ENCODE data around the gene NTM.
A peak's percentile ranks its signal among the peaks of the same experiment; 100 is the strongest.

Gene NTM

GRCh38 chr11:131370090-131370751, at the start of gene NTM:
Gene NTM, plus strand, starts transcription at chr11:131370615.
- no peak for TF ChIP-seq FOXA1 (IDR thresholded peaks at IDR 0.05)
- TF ChIP-seq, protein P1, sequence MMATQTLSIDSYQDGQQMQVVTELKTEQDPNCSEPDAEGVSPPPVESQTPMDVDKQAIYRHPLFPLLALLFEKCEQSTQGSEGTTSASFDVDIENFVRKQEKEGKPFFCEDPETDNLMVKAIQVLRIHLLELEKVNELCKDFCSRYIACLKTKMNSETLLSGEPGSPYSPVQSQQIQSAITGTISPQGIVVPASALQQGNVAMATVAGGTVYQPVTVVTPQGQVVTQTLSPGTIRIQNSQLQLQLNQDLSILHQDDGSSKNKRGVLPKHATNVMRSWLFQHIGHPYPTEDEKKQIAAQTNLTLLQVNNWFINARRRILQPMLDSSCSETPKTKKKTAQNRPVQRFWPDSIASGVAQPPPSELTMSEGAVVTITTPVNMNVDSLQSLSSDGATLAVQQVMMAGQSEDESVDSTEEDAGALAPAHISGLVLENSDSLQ (IDR thresholded peaks at IDR 0.05), result peak; percentile 36
- DNase-seq (ENCODE audit: extremely low spot score), result no peak
- CTCF ChIA-PET, result interaction anchor here (0.7 to 0.8 kb wide), 2 partner anchors 318 to 935 kb away, joined by 3 read pairs; no protein-coding TSS in a partner anchor
- POLR2A ChIA-PET, result no interaction called here

GRCh38 chr11:131324921-131325570, 45.4 kb upstream of the NTM start:
- POLR2A ChIA-PET, result no interaction called here
- CTCF ChIA-PET, result no interaction called here
- no peak for TF ChIP-seq HDGF (IDR thresholded peaks at IDR 0.05; ENCODE audit: borderline replicate concordance)
- TF ChIP-seq L3MBTL2 (conservative IDR thresholded peaks at IDR 0.05), result no peak
- TF ChIP-seq FOXM1 (IDR thresholded peaks at IDR 0.05; ENCODE audit: borderline replicate concordance), result no peak
- no peak for TF ChIP-seq FOXA1 (IDR thresholded peaks at IDR 0.05)
- DNase-seq (ENCODE audit: extremely low spot score), result no peak

- no peak for DNase-seq (ENCODE audit: extremely low spot score)
- POLR2A ChIA-PET, result no interaction called here
- TF ChIP-seq SP1 (IDR thresholded peaks at IDR 0.05), result no peak
- no peak for TF ChIP-seq TARDBP (IDR thresholded peaks at IDR 0.05)
- no peak for TF ChIP-seq ARNT (IDR thresholded peaks at IDR 0.05)
- TF ChIP-seq, protein P1 (IDR thresholded peaks at IDR 0.05), result no peak
- no peak for TF ChIP-seq L3MBTL2 (conservative IDR thresholded peaks at IDR 0.05)
- TF ChIP-seq CTBP1 (IDR thresholded peaks at IDR 0.05; ENCODE audit: borderline replicate concordance), result no peak
- TF ChIP-seq ZNF384 (IDR thresholded peaks at IDR 0.05), result no peak
- no peak for TF ChIP-seq FOXA1 (IDR thresholded peaks at IDR 0.05)
- no peak for TF ChIP-seq FOXK2 (IDR thresholded peaks at IDR 0.05)
- TF ChIP-seq FOXM1 (IDR thresholded peaks at IDR 0.05; ENCODE audit: borderline replicate concordance), result no peak
- no peak for TF ChIP-seq LEF1 (IDR thresholded peaks at IDR 0.05; ENCODE audit: borderline replicate concordance)
- TF ChIP-seq ELF4 (IDR thresholded peaks at IDR 0.05), result no peak
- no peak for TF ChIP-seq SUZ12 (IDR thresholded peaks at IDR 0.05)
- no peak for TF ChIP-seq NFRKB (IDR thresholded peaks at IDR 0.05)
- no peak for TF ChIP-seq BHLHE40 (IDR thresholded peaks at IDR 0.05; ENCODE audit: borderline replicate concordance)
- no peak for TF ChIP-seq HDGF (IDR thresholded peaks at IDR 0.05; ENCODE audit: borderline replicate concordance)
- CTCF ChIA-PET, result no interaction called here
Measured at GRCh38 chr11:131326829-131327228, 43.6 kb upstream of the NTM start.

- DNase-seq (ENCODE audit: extremely low spot score), result no peak
- POLR2A ChIA-PET, result no interaction called here
- CTCF ChIA-PET, result no interaction called here
- TF ChIP-seq FOXK2 (IDR thresholded peaks at IDR 0.05), result no peak
- TF ChIP-seq FOXA1 (IDR thresholded peaks at IDR 0.05), result no peak
- no peak for TF ChIP-seq NFRKB (IDR thresholded peaks at IDR 0.05)
- TF ChIP-seq ELF4 (IDR thresholded peaks at IDR 0.05), result no peak
- TF ChIP-seq, protein P1 (IDR thresholded peaks at IDR 0.05), result no peak
- TF ChIP-seq ARNT (IDR thresholded peaks at IDR 0.05), result no peak
- TF ChIP-seq FOXM1 (IDR thresholded peaks at IDR 0.05; ENCODE audit: borderline replicate concordance), result no peak
- no peak for TF ChIP-seq LEF1 (IDR thresholded peaks at IDR 0.05; ENCODE audit: borderline replicate concordance)
- no peak for TF ChIP-seq BHLHE40 (IDR thresholded peaks at IDR 0.05; ENCODE audit: borderline replicate concordance)
- no peak for TF ChIP-seq SUZ12 (IDR thresholded peaks at IDR 0.05)
- TF ChIP-seq ZNF384 (IDR thresholded peaks at IDR 0.05), result no peak
- TF ChIP-seq SP1 (IDR thresholded peaks at IDR 0.05), result no peak
- no peak for TF ChIP-seq HDGF (IDR thresholded peaks at IDR 0.05; ENCODE audit: borderline replicate concordance)
- no peak for TF ChIP-seq CTBP1 (IDR thresholded peaks at IDR 0.05; ENCODE audit: borderline replicate concordance)
- TF ChIP-seq TARDBP (IDR thresholded peaks at IDR 0.05), result no peak
- no peak for TF ChIP-seq L3MBTL2 (conservative IDR thresholded peaks at IDR 0.05)
Measured at GRCh38 chr11:131327421-131327820, 43.0 kb upstream of the NTM start.

DNA sequence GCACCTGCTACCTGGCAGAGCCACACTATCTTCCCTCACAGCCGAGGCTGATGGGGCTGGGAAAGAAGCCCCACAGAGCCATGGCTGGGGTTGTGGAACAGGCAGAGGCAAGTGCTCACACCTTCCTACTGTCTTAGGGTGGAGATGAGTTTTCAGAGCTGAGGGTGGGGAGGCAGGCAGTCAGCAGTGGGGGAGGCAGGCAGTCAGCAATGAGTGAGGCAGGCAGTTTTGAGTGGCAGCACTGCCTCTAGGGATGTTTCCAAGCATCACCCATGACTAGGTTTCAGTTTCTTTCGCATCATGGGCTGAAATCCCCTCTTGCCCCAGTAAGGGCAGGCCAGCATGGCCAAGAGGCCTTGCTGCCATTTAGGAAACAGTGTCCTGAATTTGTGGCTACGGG, 41.6 kb upstream of the NTM start:
- no peak for DNase-seq (ENCODE audit: extremely low spot score)
- POLR2A ChIA-PET, result no interaction called here
- no peak for TF ChIP-seq L3MBTL2 (conservative IDR thresholded peaks at IDR 0.05)
- no peak for TF ChIP-seq SUZ12 (IDR thresholded peaks at IDR 0.05)
- TF ChIP-seq FOXK2 (IDR thresholded peaks at IDR 0.05), result no peak
- TF ChIP-seq FOXM1 (IDR thresholded peaks at IDR 0.05; ENCODE audit: borderline replicate concordance), result no peak
- CTCF ChIA-PET, result interaction anchor here (0.6 kb wide), 1 partner anchor 33 kb away, joined by 3 read pairs; no protein-coding TSS in a partner anchor

GRCh38 chr11:131331010-131331409, 39.4 kb upstream of the NTM start:
- CTCF ChIA-PET, result no interaction called here
- POLR2A ChIA-PET, result no interaction called here
- TF ChIP-seq ARNT (IDR thresholded peaks at IDR 0.05) (no peak), ZNF384 (IDR thresholded peaks at IDR 0.05) (no peak), SP1 (IDR thresholded peaks at IDR 0.05) (no peak), SUZ12 (IDR thresholded peaks at IDR 0.05) (no peak), ELF4 (IDR thresholded peaks at IDR 0.05) (no peak), FOXK2 (IDR thresholded peaks at IDR 0.05) (no peak), TARDBP (IDR thresholded peaks at IDR 0.05) (no peak), HDGF (IDR thresholded peaks at IDR 0.05; ENCODE audit: borderline replicate concordance) (no peak), BHLHE40 (IDR thresholded peaks at IDR 0.05; ENCODE audit: borderline replicate concordance) (no peak), L3MBTL2 (conservative IDR thresholded peaks at IDR 0.05) (no peak), NFRKB (IDR thresholded peaks at IDR 0.05) (no peak), FOXA1 (IDR thresholded peaks at IDR 0.05) (no peak), CTBP1 (IDR thresholded peaks at IDR 0.05; ENCODE audit: borderline replicate concordance) (no peak), FOXM1 (IDR thresholded peaks at IDR 0.05; ENCODE audit: borderline replicate concordance) (no peak)
- TF ChIP-seq, protein P1 (IDR thresholded peaks at IDR 0.05), result no peak

More at GRCh38 chr11:131331010-131331409, 39.4 kb upstream of the NTM start:
- no peak for DNase-seq (ENCODE audit: extremely low spot score)
